SK-N-DZ (cell line): ENCODE measurements around the gene ZNF804A.
A peak's percentile ranks its signal among the peaks of the same experiment; 100 is the strongest.
"Not testable (repeated sequence)": the region's sequence is repeated elsewhere in the genome, so short reads cannot be mapped to it uniquely, and the experiment has no call there.

Source experiments
- DNase-seq: peaks from one replicate; pipeline ENCODE4 v3.0.0-alpha.2; 2015; ENCODE audit warnings: low spot score

The ZNF804A gene

DNA sequence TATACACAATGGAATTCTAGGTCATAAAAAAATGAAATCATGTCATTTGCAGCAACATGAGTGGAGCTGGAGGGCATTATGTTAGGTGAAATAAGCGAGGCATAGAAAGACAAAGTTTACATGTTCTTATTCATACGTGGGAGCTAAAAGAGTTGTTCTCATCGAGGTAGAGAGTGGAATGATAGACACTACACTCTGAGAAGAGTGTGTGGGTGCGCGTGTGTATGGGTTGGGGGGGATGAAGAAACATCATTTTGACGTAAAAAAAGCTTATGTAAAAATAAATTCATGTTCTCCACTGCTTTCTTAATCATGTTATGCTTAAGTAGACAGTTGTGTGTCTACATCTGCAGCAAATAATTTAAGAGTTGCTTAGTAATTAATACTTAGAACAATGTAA is 123.6 kb downstream of the ZNF804A start:
- DNase-seq: no peak

GRCh38 chr2:184727813-184728212 is 129.5 kb downstream of the ZNF804A start:
- DNase-seq: no peak

DNA sequence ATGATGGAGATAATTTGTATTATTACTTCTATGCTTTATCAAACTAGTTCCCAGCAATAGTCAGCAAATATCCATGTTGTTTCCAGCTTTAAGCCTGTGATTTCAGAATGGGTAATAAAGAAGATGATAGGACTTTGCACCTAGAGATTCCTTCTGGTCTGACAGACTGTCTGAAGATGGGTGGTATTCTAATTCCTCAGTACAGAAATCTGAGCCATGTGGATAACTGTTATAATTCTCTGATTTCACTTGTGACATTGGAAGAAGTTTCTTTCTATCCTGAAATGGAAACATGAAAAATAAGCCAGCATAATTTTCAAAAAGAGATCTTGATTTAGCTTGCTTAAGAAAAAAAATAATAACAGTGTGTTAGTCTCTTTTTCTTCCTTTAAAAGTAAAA is 130.1 kb downstream of the ZNF804A start:
- DNase-seq: no peak

- no peak for DNase-seq
Measured at GRCh38 chr2:184729581-184729980, 131.3 kb downstream of the ZNF804A start.

- no peak for DNase-seq
Measured at GRCh38 chr2:184730288-184730687, 132.0 kb downstream of the ZNF804A start.

DNA sequence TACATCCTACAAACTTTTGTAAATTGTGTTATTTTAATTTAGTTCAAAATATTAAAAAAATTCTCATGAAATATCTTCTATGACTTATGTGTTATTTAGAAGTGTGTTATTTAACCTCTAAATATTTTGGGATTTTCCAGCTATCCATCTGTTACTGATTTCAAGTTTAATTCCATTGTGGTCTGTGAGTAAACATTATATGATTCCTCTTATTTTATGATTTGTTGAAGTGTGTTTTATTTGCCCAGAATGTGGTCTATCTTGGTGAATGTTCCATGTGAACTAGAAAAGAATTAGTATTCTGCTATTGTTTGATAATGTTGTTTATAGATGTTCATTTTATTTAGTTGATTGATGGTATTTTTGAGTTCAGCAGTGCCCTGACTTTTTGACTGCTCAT is 136.0 kb downstream of the ZNF804A start:
- DNase-seq: no peak

DNA sequence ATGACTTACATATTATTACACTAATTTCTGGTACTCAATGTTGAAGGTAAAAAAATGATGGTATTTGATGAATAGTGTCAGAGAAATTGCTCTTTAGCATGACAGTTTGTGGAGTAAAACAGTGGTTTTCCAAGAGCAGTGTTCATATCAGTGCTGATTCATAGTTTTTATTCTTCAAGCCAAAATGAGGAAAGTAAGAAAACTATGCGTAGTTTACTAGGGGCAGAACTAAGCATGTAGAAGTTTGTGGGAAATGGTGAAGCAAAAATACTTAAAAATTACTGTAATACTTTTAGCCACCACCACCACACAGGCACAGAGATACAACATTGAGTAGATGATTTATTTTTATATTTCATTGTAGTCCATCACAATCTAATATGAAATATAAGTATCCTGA is 137.3 kb downstream of the ZNF804A start:
- no peak for DNase-seq

DNA sequence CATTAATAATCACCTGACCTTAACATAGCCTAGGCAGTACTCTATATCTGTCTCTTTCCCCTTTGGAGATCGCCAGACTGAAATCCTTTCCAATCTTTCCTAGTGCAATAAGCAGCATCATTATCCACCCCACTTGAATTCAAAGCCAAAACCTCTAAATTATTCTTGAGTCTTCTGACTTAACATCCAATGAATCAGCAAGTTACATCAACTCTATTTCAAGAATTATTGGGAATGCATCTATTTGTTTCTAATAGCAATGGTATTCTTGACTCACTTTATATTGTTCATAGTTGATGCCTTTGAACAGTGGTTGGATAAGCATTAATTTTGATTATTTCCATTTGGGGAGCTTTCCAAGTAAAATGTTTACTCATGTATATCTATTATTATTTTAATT is 144.8 kb downstream of the ZNF804A start:
- no peak for DNase-seq

- DNase-seq: no peak
Measured at GRCh38 chr2:184756161-184756560, 157.8 kb downstream of the ZNF804A start.

- DNase-seq: peak; percentile 3
Measured at GRCh38 chr2:184756885-184757284, 158.6 kb downstream of the ZNF804A start.

DNA sequence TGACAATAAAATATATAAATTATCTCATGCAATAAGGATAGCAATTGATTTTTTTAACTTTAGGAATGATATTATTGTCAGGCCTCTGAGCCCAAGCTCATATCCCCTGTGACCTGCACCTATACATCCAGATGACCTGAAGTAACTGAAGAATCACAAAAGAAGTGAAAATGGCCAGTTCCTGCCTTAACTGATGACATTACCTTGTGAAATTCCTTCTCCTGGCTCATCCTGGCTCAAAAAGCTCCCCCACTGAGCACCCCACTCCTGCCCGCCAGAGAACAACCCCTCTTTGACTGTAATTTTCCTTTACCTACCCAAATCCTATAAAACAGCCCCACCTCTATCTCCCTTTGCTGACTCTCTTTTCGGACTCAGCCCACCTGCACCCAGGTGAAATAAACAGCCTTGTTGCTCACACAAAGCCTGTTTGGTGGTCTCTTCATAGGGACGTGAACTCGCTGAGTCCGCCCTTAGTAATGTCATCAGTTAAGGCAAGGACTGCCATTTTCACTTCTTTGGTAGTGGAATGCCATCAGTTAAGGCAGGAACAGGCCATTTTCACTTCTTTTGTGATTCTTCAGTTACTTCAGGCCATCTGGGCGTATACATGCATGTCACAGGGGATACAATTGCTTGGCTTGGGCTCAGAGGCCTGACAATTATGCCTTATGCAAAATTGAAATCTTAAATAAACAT is 161.4 kb downstream of the ZNF804A start:
- DNase-seq: not testable (repeated sequence)

- DNase-seq: no peak
Measured at GRCh38 chr2:184760931-184761330, 162.6 kb downstream of the ZNF804A start.

GRCh38 chr2:184765112-184765895 is 167.0 kb downstream of the ZNF804A start:
- DNase-seq: peak; percentile 85

DNA sequence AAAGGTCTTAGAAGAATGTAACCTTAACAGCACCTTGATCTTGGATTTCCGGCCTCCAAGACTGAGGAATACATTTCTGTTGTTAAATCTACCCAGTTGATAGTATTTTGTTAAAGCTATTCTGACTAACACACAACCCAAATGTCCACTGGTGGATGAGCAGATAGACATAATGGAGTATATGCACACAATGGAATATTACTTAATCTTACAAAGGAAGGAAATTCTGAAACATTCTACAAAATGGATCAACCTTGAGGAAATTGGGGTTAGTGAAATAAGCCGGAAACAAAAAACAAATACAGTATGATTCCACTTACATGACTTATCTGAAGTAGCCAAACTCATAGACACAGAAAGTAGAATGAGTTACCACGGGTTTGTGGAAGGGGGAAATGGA is 168.7 kb downstream of the ZNF804A start:
- DNase-seq: no peak

GRCh38 chr2:184769023-184769422 is 170.7 kb downstream of the ZNF804A start:
- no peak for DNase-seq

DNA sequence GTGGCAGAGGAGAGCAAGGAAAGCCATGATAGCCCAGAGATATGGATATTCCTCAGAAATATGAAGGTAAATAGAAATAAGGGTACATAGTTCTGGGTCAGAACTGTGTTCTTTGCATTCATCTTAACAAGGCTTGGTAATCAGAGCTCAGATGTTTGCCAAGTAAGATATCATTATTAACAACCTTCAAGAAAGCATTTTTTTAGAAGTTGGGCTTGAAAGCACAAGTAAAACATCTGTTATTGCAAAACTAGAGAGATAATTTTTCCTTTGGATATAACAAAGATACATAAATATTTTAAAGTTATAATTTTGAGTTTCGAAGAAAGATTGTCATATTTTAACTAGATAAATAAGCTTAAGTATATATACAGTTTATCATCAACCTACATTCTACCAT is 171.4 kb downstream of the ZNF804A start:
- DNase-seq: no peak

GRCh38 chr2:184779777-184780176 is 181.4 kb downstream of the ZNF804A start:
- DNase-seq: no peak

- no peak for DNase-seq
Measured at GRCh38 chr2:184780384-184780783, 182.1 kb downstream of the ZNF804A start.

DNA sequence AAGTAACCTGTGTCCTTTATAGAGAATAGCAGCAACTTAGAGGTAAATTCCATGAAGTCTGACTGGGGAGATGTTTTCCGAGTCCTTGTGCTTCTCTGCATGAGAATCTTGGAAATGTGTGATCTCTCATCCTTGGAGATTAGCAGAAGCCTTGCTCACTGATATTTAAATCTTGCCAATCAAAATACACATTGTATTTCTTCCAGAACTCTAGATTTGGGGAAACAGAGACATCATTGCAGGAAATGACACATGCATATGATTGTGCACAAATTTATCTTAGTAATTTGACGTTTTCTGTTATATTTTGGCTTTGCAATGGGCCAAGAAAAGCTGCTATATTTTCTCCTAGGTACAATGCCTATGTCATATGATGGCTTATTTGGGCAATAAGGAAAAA is 182.6 kb downstream of the ZNF804A start:
- no peak for DNase-seq

DNA sequence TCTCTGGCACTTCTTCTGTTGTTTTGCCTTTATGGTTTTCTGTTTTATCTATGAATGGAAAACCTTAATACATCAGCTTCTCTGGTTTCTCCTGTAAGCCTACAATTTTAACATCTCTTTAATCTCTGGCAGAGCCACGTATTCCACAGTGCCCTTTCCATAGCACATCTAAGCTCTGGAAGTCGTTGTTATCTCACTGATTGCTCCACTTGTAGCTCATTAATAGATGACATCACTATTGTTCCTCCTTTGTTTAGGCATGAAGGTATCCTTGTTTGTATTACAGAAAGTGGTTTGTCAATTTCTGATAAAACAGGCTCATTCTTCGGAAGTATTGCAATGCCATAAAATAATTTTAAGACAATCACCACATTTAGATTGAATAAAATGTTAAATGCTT is 185.2 kb downstream of the ZNF804A start:
- no peak for DNase-seq

GRCh38 chr2:184793176-184793575 is 194.8 kb downstream of the ZNF804A start:
- no peak for DNase-seq

GRCh38 chr2:184799379-184799778 is 201.1 kb downstream of the ZNF804A start:
- DNase-seq: no peak

DNA sequence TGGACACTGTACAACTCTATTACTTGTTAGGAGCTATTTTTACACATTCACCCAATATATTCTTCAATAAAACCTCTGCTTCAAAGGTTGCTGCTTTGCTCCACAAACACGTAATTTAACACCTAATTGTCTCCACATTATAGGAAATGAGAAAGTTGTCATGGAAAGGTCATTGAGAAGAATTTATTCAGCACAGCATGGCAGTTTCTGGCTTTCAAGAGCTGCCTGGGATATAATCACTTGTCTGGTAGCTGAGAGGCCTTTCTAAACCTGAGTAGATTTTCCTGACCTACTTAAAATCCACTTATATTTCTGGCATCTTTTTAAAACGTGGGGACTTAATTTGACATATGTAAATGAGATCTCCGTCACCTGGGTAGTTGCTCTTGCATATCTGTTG is 216.1 kb downstream of the ZNF804A start:
- no peak for DNase-seq
